MM.1S (cell line): ENCODE measurements around the gene P2RY4.
"Not testable (repeated sequence)": the region's sequence is repeated elsewhere in the genome, so short reads cannot be mapped to it uniquely, and the experiment has no call there.

Source experiments
- DNase-seq: peaks from one replicate; pipeline ENCODE4 v3.0.0-alpha.2; 2015
- H2AFZ ChIP-seq: fragments of 300-600 bp; sonication (generic); 2 replicates; pipeline ENCODE4 v1.6.0; 2016; ENCODE audit warnings: antibody characterized with exemption, low read length
- H3F3A ChIP-seq: fragments of 300-600 bp; sonication (generic); 2 replicates; pipeline ENCODE4 v1.6.1; 2016; ENCODE audit warnings: mild to moderate bottlenecking, antibody characterized with exemption, low read length, moderate library complexity, mixed read lengths; ENCODE audit not compliant: insufficient read depth
- H3K27ac ChIP-seq: fragments of 300-600 bp; sonication (generic); 2 replicates; pipeline ENCODE4 v1.5.1; 2016; ENCODE audit warnings: mild to moderate bottlenecking, low read length
- H3K27me3 ChIP-seq: fragments of 300-600 bp; sonication (generic); replicated peaks from 2 replicates; pipeline ENCODE4 v1.6.0; 2016; ENCODE audit warnings: low read length; ENCODE audit not compliant: insufficient read depth
- H3K36me3 ChIP-seq: fragments of 300-600 bp; sonication (generic); replicated peaks from 2 replicates; pipeline ENCODE4 v1.6.1; 2016; ENCODE audit warnings: mild to moderate bottlenecking, low read length, mixed read lengths; ENCODE audit not compliant: insufficient read depth
- H3K4me1 ChIP-seq: fragments of 300-600 bp; sonication (generic); 2 replicates; pipeline ENCODE4 v1.6.1; 2016; ENCODE audit warnings: low read length, mixed read lengths
- H3K4me2 ChIP-seq: fragments of 300-600 bp; sonication (generic); 2 replicates; pipeline ENCODE4 v1.6.0; 2016; ENCODE audit warnings: low read depth, low read length
- H3K4me3 ChIP-seq: fragments of 300-600 bp; sonication (generic); 2 replicates; pipeline ENCODE4 v1.5.1; 2016; ENCODE audit warnings: low read length, mixed read lengths
- H3K79me2 ChIP-seq: fragments of 300-600 bp; sonication (generic); 2 replicates; pipeline ENCODE4 v1.6.1; 2016; ENCODE audit warnings: mixed run types, low read length, mixed read lengths
- H3K9ac ChIP-seq: fragments of 300-600 bp; sonication (generic); 2 replicates; pipeline ENCODE4 v1.6.1; 2016; ENCODE audit warnings: low read length, mixed read lengths
- H3K9me2 ChIP-seq: fragments of 300-600 bp; sonication (generic); replicated peaks from 2 replicates; pipeline ENCODE4 v1.6.1; 2016; ENCODE audit warnings: mild to moderate bottlenecking, low read length, mixed read lengths; ENCODE audit not compliant: insufficient read depth
- H3K9me3 ChIP-seq: fragments of 300-600 bp; sonication (generic); replicated peaks from 2 replicates; pipeline ENCODE4 v1.6.1; 2016; ENCODE audit warnings: mild to moderate bottlenecking, low read length, mixed read lengths; ENCODE audit not compliant: insufficient read depth
- H4K20me1 ChIP-seq: fragments of 300-600 bp; sonication (generic); 2 replicates; pipeline ENCODE4 v1.6.1; 2016; ENCODE audit warnings: mild to moderate bottlenecking, low read length, moderate library complexity, mixed read lengths; ENCODE audit not compliant: insufficient read depth
- EZH2 ChIP-seq: fragments of 300-600 bp; sonication (generic); optimal IDR thresholded peaks from 2 replicates; pipeline ENCODE3; 2017; ENCODE audit warnings: low read depth, mild to moderate bottlenecking, antibody characterized with exemption, low read length, mixed read lengths
- EZH2phosphoT487 ChIP-seq: fragments of 300-600 bp; sonication (generic); IDR thresholded peaks from 2 replicates; pipeline ENCODE4 v1.6.1; 2018; ENCODE audit warnings: antibody characterized with exemption, low read length
- TF ChIP-seq, protein P1 (sequence below): fragments of 300-600 bp; sonication (generic); IDR thresholded peaks from 2 replicates; pipeline ENCODE4 v1.5.1; 2016; ENCODE audit warnings: antibody characterized with exemption, low read length, mixed read lengths

P2RY4 gene

DNA sequence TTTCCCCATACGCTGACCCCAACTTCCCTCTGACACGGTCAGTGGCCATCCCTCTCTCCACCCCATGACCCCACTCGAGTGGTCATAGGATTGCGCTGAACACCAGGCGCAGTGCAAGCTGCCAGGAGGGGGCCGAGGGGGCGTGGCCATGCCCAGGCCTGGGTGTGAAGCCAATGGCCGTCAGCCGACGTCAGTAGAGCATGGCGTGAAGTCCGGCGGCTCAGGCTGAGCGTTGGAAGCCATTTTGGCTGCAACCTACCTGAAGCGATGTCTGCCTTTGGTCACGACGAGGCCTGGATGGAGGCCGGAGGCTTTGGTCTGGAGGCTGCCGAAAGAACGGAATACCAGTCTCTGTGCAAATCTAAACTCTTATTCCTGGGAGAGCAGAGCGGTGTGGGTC, 21.9 kb upstream of the P2RY4 start, which contains the start of gene RAB41:
Gene RAB41, plus strand, starts transcription at position 222 of the 400 bp plus-strand sequence. Its CDS starts 46 bp downstream, at position 268.
- Histone ChIP-seq H3F3A (no peaks in the 10 kb centered on the region), H3K9me3 (no peaks in the 10 kb centered on the region), H3K9ac (no peak within 1 kb of the TSS), H3K27me3 (no peaks in the 10 kb centered on the region), H3K27ac (no peak within 1 kb of the TSS), H2AFZ (no peak within 1 kb of the TSS), H4K20me1 (no peaks in the 10 kb centered on the region), H3K79me2 (no peaks in the 10 kb centered on the region), H3K36me3 (no peaks in the 10 kb centered on the region), H3K4me1 (no peaks in the 10 kb centered on the region), H3K9me2 (no peaks in the 10 kb centered on the region), H3K4me3 (no peak within 1 kb of the TSS), H3K4me2 (no peak within 1 kb of the TSS)
- TF ChIP-seq, protein P1, sequence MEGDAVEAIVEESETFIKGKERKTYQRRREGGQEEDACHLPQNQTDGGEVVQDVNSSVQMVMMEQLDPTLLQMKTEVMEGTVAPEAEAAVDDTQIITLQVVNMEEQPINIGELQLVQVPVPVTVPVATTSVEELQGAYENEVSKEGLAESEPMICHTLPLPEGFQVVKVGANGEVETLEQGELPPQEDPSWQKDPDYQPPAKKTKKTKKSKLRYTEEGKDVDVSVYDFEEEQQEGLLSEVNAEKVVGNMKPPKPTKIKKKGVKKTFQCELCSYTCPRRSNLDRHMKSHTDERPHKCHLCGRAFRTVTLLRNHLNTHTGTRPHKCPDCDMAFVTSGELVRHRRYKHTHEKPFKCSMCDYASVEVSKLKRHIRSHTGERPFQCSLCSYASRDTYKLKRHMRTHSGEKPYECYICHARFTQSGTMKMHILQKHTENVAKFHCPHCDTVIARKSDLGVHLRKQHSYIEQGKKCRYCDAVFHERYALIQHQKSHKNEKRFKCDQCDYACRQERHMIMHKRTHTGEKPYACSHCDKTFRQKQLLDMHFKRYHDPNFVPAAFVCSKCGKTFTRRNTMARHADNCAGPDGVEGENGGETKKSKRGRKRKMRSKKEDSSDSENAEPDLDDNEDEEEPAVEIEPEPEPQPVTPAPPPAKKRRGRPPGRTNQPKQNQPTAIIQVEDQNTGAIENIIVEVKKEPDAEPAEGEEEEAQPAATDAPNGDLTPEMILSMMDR: no peak
- TF ChIP-seq EZH2phosphoT487 (no peak), EZH2 (no peak)
- DNase-seq: no peak

DNA sequence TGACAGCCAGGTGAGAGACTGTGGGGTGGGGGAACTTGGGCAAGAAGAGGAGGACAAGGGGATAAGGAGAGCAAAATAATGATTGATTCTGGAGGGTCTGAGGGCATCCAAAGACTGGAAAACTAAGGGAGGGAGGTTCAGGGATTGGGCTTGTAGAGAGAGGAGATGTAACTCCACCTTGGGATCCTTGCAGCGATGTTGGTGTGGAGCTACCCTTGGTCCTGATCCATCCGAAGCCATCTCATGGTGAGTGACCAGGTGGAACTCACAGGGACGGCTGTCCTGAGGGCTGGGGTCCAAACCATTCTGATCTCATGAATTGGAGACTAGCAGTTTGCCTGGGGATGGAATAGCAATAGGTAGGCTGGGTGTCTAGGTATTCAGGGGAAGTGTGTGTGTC, 20.6 kb upstream of the P2RY4 start:
- H3K4me2 ChIP-seq: no peak overlapping the region
- no peaks in the 10 kb centered on the region for H3K36me3 ChIP-seq
- no peak overlapping the region for H2AFZ ChIP-seq

DNA sequence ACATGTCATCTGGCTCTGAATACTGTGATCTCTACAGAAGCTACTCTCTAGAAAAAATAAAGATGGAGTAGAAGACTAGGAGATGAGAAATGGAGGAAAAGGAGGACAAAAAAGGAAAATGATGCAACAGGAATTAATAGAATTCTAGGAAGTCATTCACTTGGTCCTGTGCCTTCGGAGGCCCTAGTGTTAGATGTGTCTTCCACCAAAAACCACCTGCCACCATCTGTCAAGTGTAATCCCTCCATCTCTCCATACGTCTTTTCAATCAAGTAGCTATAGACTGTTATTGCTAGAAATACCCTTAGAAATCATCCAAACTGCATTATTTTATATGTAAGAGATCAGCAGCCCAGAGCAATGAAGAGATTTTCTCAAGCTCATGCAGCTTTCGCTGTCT, 19.1 kb upstream of the P2RY4 start:
- Histone ChIP-seq H3K9ac (no peak overlapping the region), H3K4me3 (no peak overlapping the region), H4K20me1 (no peaks in the 10 kb centered on the region), H3K9me2 (no peaks in the 10 kb centered on the region), H3K79me2 (no peaks in the 10 kb centered on the region), H3K4me2 (no peak overlapping the region), H3K27ac (no peak overlapping the region), H2AFZ (no peak overlapping the region), H3F3A (no peaks in the 10 kb centered on the region), H3K9me3 (no peaks in the 10 kb centered on the region), H3K36me3 (no peaks in the 10 kb centered on the region), H3K27me3 (no peaks in the 10 kb centered on the region), H3K4me1 (no peaks in the 10 kb centered on the region)
- no peak for DNase-seq
- no peak for TF ChIP-seq EZH2phosphoT487
- TF ChIP-seq EZH2: no peak
- TF ChIP-seq, protein P1: no peak

More for the DNA sequence above, 20.6 kb upstream of the P2RY4 start:
- H3F3A ChIP-seq: no peaks in the 10 kb centered on the region
- H3K4me1 ChIP-seq: no peaks in the 10 kb centered on the region
- H3K9me3 ChIP-seq: no peaks in the 10 kb centered on the region
- no peaks in the 10 kb centered on the region for H4K20me1 ChIP-seq
- no peak for TF ChIP-seq EZH2phosphoT487
- TF ChIP-seq, protein P1: no peak
- TF ChIP-seq EZH2: no peak
- H3K79me2 ChIP-seq: no peaks in the 10 kb centered on the region
- H3K27ac ChIP-seq: no peak overlapping the region
- DNase-seq: no peak
- H3K9me2 ChIP-seq: no peaks in the 10 kb centered on the region
- H3K4me3 ChIP-seq: no peak overlapping the region
- no peak overlapping the region for H3K9ac ChIP-seq
- no peaks in the 10 kb centered on the region for H3K27me3 ChIP-seq

DNA sequence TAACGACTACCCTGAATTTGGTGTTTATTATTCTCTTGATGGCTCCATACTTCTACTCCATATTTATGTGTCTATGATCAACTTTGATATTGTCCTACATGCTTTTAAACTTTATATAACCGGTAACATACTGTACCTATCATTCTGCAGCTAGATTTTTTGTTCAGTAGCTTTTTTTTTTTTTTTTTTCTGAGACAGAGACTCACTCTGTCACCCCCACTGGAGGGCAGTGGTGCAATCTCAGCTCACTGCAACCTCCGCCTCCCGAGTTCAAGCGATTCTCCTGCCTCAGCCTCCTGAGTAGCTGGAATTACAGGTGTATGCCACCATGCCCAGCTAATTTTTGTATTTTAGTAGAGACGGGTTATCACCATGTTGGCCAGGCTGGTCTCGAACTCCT, 14.0 kb upstream of the P2RY4 start:
- not testable (repeated sequence) for H3K27ac ChIP-seq, H3K36me3 ChIP-seq, H2AFZ ChIP-seq, H4K20me1 ChIP-seq, H3K79me2 ChIP-seq, H3F3A ChIP-seq, H3K9ac ChIP-seq, DNase-seq, H3K9me3 ChIP-seq, H3K4me1 ChIP-seq, H3K27me3 ChIP-seq, H3K4me3 ChIP-seq, H3K4me2 ChIP-seq, H3K9me2 ChIP-seq
